ENCODE measurements around the gene GRB10.

GRB10 gene

GRCh38 chr7:50724526-50725520 is 57.9 kb downstream of the GRB10 start:
- FAIRE-seq (no peak), DNase-seq (ENCODE audit: insufficient read length, low spot score) (no peak)

- no peak for FAIRE-seq
- no peak for DNase-seq (ENCODE audit: insufficient read length, low spot score)
Observed at GRCh38 chr7:50723888-50724287, 58.8 kb downstream of the GRB10 start.

GRCh38 chr7:50723173-50723572 is 59.5 kb downstream of the GRB10 start:
- FAIRE-seq (no peak), DNase-seq (ENCODE audit: insufficient read length, low spot score) (no peak)

- no peak for FAIRE-seq
- DNase-seq (ENCODE audit: insufficient read length, low spot score) = no peak
Observed at GRCh38 chr7:50721661-50722259, 60.9 kb downstream of the GRB10 start.

- DNase-seq (ENCODE audit: insufficient read length, low spot score) = no peak
- FAIRE-seq = no peak
Observed at GRCh38 chr7:50721160-50721559, 61.5 kb downstream of the GRB10 start.

GRCh38 chr7:50720295-50720694 is 62.4 kb downstream of the GRB10 start:
- DNase-seq (ENCODE audit: insufficient read length, low spot score) (no peak), FAIRE-seq (no peak)

GRCh38 chr7:50718876-50719275 is 63.8 kb downstream of the GRB10 start:
- DNase-seq (ENCODE audit: insufficient read length, low spot score) (no peak), FAIRE-seq (no peak)

GRCh38 chr7:50718311-50718710 is 64.4 kb downstream of the GRB10 start:
- FAIRE-seq (no peak), DNase-seq (ENCODE audit: insufficient read length, low spot score) (no peak)

GRCh38 chr7:50717181-50717580 is 65.5 kb downstream of the GRB10 start:
- DNase-seq (ENCODE audit: insufficient read length, low spot score) (no peak), FAIRE-seq (no peak)

- FAIRE-seq = no peak
- DNase-seq (ENCODE audit: insufficient read length, low spot score) = no peak
Observed at GRCh38 chr7:50714857-50715256, 67.8 kb downstream of the GRB10 start.

GRCh38 chr7:50713123-50713965 is 69.4 kb downstream of the GRB10 start:
- DNase-seq (ENCODE audit: insufficient read length, low spot score) (no peak), FAIRE-seq (no peak)

GRCh38 chr7:50712252-50713122 is 70.2 kb downstream of the GRB10 start:
- no peak for FAIRE-seq
- DNase-seq (ENCODE audit: insufficient read length, low spot score) = no peak

- DNase-seq (ENCODE audit: insufficient read length, low spot score) (no peak), FAIRE-seq (no peak)
Observed at GRCh38 chr7:50711271-50712175, 71.2 kb downstream of the GRB10 start.

GRCh38 chr7:50710441-50711154 is 72.1 kb downstream of the GRB10 start:
- no peak for FAIRE-seq

GRCh38 chr7:50709151-50709550 is 73.5 kb downstream of the GRB10 start:
- FAIRE-seq (no peak), DNase-seq (ENCODE audit: insufficient read length, low spot score) (no peak)

More at GRCh38 chr7:50710441-50711154, 72.1 kb downstream of the GRB10 start:
- no peak for DNase-seq (ENCODE audit: insufficient read length, low spot score)

- DNase-seq (ENCODE audit: insufficient read length, low spot score) = no peak
- FAIRE-seq = no peak
Observed at GRCh38 chr7:50707236-50708006, 75.3 kb downstream of the GRB10 start.

GRCh38 chr7:50706469-50706937 is 76.2 kb downstream of the GRB10 start:
- FAIRE-seq (no peak), DNase-seq (ENCODE audit: insufficient read length, low spot score) (no peak)

- FAIRE-seq (no peak), DNase-seq (ENCODE audit: insufficient read length, low spot score) (no peak)
Observed at GRCh38 chr7:50704844-50705243, 77.9 kb downstream of the GRB10 start.
